Iris pigment epithelial cell (primary cell): ENCODE results near the gene EXD3.
A peak's percentile ranks its signal among the peaks of the same experiment; 100 is the strongest.
"Not testable (repeated sequence)": the region's sequence is repeated elsewhere in the genome, so short reads cannot be mapped to it uniquely, and the experiment has no call there.

Experiments used
- DNase-seq: peaks from one replicate; pipeline ENCODE4 v3.0.0-alpha.2; 2011; ENCODE audit warnings: low read depth

The EXD3 gene

DNA sequence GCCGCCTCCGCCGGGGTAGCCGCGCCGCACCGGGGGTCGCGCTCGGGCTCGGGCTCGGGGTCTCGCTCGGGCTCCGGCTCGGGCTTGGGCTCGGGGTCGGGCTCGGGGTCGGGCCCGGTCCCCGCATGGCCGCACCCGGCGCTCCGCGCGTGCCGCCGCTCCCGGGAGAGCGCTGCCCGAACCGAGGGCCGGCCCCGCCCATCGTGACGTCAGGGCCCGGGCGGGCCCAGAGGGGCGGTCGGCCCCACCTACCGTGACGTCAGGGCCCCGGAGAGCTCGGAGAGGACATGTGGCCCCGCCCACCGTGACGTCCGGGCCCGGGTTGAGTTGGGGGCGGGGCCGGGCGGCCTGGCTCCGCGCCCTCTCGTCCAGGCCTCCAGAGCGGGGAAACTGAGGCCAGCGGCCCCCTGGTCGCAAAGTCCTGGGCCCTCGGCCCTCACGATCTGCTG, 36.2 kb upstream of the EXD3 start, which contains the start of gene NSMF:
TSS of gene NSMF (minus strand) at position 183 of the 449 bp plus-strand sequence. CDS start 232 bp downstream, outside the sequence.
- peak; percentile 83 for DNase-seq

DNA sequence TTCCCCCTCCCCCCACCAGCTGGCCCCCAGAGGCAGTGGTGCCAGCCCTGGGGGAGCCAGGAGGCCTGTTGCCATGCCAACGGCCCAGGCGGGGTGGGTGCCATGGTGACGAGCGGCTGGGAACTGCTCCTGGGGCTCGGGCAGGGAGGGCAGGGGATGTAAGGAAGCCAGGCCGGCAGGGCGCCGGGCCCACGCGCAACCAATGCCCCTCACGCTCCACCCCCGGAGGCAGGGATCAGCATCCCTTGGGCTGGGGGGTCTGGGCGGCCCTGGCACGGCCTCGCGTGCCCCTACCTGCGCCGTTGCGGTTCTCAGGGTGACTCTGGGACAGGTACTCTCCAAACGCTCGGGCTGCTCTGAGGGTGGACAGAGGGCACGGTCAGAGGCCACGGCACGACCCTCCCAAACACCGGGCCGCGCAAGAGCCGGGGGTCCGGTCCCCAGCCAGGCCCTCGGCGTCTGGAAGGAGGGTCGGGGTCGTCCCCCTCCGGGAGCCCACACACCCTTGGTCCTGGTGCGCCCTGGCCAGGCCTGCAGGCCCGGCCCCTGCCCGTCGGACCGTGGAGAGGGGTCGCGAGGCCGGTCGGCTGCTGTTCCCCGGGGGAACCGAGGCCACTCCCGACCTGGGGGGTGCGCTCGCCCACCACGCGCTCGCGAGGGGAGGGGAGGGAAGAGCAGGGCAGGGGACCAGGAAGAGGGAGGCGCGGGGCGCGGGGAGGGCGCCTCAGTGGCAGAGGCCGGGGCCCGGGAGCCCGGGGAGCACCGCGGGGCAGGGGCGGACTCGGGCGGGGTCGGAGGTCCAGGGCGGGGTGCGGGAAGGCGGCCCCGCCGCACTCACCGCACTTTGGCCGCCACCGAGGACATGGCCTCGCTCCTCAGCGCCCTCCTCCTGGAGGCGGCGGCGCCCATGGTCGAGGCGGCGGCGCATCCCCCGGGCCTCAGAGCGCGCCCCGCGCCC, 35.5 kb upstream of the EXD3 start:
- no peak for DNase-seq

DNA sequence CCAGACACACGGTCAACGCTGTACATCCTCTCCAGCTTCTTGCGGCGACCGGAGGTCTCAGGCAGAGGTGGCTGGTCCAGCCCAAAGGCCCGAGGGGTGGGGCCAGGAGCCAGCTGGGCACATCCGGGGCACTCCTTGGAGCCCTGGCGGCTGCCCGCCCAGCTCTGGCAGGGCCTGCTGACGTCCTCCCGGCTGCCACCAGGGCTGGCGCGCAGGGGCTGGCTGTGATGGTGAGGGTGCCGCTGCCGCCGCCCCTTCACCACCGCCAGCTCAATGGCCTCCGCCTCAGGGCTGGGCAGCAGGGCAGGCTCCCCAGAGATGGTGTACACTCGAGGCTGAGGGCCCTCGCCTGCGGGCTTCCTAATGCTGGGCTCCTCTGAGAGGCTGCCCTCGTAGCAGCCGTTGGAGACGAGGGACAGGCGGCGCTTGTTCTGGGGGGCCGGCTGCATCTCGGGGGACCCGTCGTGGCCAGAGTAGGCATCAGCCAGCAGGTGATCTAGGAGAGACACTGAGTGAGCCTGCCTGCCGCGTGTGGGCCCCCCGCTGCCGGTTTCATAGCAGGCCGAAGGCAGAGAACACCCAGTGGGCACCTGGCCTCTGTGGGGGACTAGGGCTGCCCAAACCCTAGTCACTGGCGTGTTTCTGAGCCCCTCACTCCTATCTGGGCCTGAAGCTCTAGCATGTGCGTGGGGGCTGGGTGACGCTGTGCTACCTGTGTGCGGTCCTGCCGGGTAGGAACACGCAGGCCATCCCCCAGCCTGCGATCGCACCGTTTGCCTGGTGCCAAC, 34.6 kb upstream of the EXD3 start:
- DNase-seq: no peak

DNA sequence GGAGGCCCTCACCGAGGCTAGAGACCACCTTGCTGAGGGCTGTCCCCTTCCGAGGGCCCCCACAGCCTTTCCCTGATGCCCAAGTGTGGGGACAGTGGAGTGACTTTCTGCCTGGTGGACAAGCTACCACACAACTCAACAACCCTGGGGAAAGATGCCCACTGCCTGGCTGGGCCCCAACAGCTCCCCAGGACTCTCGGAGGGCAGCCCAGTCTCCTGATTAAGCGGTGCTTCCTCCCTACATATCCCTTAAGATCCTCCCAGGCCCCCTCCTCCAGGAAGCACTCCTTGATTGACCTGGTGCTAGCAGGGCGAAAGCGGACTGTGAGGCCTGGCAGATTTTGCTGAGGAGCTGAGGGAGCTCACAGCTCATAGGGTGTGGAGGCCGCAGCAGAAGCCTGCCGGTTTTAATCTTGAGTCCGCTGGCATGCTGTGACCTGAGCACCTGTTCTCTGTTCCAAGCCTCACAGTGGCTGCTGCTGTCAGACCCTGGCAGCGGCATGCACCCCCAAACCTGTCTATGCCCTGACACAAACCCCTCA, 34.0 kb upstream of the EXD3 start:
- no peak for DNase-seq

DNA sequence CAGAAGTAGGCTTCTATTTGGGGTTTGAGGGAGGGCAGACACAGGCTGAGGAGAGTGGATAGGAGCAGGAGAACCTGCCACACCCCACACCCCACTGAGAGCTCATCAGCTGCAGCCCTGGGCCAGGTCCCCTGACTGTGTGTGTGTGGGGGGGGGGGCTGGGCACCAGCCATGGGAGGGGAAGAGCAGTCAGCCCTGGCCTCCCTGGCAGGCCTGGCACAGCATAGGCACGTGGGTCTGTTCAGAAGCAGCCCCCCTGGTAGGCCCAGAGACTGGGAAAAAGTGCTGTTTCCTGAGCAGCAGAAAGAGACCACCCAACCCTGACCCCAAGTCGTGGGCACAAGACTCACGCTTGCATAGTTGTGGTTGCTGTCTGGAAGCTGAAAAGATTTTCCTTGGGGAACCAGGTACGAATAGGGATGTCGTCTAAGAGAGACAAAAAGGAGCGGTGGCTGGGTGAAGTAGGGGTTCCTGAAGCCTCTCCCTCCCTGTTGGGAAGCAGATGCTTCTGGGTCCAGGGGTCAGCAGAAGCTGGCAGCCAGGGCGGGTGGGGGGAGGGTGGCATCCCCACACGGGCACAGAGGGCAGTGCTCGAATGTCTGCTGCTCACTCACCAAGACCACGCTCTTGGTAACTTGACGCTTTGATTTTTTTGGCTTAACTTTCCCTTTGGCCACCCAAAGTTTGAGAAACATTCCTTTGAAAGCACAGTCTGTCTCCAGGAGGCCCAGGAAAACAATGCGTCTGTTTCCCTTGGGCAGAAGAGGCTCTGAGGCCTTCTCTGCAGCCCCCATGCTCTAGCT, 33.3 kb upstream of the EXD3 start:
- DNase-seq: peak; percentile 70

DNA sequence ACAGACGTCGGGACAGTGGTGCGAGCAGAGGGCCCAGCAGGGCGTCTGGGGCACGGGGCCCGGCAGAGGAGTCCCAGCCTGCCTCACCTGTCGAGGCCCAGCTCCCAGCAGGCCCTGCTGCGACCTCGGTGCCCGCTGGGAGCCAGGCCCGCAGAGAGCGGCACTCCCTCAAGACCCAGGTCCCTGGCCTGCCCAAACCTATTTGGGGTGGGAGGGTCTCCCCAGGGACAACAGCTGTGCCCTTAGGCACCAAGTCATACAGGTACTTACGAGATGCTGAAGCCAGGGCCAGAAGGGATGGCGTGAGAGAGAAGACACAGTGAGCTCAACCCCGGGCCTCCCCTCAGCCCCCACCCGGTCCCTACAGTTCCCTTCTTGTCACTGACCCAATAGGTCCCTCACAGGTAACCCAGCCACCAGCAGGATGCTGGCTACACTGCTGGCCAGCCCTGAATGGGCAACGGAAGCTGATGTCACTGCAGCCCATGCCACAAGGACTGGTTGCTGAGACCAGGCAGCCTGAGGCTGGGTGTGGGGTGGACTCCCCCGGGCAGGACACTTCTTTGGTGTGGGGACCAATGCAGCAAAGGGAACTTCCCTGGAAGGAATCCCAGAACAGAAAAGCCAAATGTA, 32.5 kb upstream of the EXD3 start:
- DNase-seq: no peak

DNA sequence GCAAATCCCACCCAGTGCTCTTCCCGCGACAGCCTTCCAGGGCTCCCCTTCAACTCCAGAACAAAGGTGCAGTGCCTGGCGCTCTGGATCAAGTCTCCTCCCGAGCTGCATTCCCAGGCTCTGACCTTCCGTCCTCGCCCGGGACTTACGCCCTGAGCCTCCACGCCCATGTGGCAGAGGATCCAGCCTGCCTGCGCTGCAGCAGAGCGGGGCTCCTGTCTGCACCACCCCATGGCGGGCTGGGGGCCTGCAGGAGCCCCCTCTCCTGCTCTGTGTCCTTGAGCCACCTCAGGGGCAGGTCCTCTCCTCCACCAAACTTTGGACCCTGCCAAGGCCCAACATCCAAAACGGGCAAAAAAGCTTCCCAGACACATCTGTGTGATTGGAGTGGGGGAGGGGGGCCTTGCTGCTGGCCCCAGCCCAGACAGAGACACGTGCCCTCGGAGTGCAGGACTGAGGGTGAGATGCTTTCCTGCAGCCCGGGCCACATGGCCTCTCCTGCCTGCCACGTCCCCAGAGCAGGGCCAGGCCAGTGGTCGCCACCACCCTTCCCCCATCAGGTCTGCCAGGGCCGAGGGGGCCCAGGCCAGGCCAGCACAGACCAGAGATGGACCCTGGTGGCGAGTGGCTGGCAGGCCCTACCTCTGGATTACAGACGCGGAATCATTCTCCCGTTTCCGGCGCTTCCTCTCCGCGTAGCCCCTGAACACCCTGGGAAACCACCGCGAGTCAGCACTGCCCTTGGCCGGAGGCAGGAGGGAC, 31.8 kb upstream of the EXD3 start:
- DNase-seq: peak; percentile 27

DNA sequence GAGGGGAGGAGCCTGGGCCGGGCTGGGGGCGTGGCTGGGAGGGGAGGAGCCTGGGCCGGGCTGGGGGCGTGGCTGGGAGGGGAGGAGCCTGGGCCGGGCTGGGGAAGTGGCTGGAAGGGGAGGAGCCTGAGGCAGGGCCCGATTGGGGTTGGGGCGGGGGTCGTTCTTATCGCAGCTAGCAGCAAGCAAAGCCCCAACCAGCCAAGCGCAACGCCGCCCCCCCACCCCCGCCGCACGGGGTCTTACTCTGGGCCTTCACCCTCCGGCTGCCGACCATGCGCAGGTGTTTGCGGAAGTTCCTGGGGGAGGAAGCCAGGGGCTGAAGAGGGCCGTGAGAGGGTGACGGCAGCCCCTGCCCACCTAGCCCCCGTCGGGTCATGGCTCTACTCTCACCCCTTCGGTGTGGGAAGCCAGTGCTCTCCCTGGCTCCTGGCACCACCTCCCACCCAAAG, 31.2 kb upstream of the EXD3 start:
- DNase-seq: no peak

DNA sequence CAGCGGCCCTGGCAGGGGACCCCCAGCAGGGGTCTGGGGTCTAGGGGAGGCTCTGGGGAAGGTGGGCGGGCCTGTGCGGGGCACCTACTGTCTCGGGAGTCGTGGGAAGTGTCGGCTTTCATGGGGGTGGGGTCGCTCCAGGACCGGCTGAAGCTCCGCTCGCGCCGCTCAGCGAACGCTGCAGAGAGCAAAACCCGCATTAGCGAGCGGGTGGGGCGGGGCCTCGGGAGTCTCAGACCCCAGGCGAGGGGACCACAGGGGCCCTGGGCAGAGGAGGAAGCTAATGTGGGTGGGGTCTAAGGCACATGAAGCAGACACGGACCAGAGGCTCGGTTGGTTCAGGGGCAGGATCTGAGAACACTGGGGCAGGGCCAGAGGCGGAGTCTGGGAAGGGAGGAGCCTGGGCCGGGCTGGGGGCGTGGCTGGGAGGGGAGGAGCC, 30.7 kb upstream of the EXD3 start:
- peak; percentile 73 for DNase-seq

DNA sequence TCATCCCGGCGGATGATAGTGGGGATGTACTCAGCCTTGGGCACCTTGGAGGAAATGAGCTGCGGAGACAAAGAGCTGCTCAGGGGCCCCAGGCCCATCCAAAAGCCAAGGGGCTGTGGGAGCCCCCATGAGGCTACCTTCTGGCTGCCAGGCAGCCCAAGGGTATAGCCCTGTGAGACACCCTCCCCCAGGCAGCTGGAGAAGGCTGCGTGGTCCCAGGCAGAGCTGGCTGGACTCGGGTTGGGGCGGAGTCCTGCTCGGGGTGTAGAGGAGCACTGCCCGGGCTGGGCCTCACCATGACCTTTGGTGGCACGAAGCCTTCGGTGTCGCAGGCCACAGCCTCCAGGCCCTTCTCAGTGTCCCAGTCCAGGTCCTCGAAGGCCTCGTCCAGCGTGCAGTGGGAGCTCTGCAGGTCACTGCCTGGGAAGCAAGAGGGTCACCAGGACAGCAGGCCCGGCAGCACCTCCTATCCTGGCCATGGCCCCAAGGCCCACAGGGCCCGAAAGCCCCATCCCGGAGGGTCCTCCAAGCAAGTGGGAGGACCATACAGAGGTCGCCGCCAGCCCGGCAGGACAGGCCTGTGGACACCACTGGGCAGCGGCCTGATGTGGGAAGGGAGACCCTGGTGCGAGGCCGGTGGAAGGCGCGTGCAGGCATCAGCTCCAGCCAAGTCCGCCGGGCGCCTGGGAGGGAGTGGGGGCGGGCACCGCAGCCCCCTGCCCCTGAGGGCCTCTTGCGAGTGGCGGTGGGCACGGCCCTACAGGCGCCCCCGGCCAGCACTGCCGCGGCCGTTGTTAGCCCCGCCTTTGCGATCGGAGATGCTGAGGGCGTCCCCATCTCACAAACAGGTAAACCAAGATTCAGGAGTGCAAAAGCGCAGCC, 30.0 kb upstream of the EXD3 start:
- DNase-seq: no peak

DNA sequence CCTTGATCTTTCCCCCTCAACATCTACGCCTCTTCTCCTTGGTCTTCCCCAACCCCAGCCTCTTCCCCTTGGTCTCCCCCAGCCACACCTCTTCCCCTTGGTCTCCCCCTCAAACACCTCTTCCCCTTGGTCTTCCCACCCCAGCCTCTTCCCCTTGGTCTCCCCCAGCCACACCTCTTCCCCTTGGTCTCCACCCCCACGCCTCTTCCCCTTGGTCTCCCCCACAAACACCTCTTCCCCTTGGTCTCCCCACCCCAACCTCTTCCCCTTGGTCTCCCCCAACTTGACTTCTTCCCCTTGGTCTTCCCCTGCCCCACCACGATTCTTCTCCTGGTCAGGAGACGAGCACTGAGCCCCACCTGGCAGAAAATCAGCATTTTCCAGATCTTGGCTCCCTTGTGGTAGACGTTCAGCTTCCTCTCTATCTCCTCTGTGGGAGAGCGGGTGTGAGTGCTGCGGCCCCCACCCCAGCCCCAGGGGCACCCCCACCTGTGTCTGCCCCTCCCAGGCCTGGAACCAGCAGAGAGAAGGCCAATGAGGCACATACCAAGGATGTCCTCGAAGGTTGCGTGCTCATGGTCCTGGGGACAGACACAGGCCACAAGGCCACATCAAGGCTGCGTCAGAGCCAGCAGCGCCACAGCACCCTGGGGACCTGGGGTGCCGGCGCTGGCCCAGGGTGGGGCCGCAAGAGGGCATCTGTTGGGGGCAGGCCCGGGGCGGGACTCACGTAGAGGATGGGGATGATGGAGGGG, 29.2 kb upstream of the EXD3 start:
- DNase-seq: no peak

DNA sequence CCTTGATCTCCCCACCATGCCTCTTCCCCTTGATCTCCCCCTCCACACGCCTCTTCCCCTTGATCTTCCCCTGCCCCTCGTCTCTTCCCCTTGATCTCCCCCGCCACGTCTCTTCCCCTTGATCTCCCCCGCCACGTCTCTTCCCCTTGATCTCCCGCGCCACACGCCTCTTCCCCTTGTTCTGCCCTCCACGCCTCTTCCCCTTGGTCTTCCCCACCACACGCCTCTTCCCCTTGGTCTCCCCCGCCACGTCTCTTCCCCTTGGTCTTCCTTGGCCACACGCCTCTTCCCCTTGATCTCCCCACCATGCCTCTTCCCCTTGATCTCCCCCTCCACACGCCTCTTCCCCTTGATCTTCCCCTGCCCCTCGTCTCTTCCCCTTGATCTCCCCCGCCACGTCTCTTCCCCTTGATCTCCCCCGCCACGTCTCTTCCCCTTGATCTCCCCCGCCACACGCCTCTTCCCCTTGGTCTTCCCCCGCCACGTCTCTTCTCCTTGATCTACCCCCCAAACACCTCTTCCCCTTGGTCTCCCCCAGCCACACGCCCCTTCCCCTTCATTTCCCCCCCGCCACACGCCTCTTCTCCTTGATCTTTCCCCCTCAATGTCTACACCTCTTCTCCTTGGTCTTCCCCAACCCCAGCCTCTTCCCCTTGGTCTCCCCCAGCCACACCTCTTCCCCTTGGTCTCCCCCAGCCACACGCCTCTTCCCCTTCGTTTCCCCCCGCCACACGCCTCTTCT, 28.5 kb upstream of the EXD3 start:
- DNase-seq: not testable (repeated sequence)

DNA sequence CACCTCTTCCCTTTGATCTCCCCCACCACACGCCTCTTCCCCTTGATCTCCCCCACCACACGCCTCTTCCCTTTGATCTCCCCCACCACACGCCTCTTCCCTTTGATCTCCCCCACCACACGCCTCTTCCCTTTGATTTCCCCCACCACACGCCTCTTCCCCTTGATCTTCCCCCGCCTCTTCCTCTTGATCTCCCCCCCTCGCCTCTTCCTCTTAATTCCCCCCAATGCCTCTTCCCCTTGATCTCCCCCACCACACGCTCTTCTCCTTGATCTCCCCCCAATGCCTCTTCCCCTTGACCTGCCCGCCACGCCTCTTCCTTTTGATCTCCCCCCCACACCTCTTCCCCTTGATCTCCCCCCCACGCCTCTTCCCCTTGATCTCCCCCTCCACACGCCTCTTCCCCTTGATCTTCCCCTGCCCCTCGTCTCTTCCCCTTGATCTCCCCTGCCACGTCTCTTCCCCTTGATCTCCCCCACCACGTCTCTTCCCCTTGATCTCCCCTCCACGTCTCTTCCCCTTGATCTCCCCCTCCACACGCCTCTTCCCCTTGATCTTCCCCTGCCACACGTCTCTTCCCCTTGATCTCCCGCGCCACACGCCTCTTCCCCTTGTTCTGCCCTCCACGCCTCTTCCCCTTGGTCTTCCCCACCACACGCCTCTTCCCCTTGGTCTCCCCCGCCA, 27.7 kb upstream of the EXD3 start:
- not testable (repeated sequence) for DNase-seq

DNA sequence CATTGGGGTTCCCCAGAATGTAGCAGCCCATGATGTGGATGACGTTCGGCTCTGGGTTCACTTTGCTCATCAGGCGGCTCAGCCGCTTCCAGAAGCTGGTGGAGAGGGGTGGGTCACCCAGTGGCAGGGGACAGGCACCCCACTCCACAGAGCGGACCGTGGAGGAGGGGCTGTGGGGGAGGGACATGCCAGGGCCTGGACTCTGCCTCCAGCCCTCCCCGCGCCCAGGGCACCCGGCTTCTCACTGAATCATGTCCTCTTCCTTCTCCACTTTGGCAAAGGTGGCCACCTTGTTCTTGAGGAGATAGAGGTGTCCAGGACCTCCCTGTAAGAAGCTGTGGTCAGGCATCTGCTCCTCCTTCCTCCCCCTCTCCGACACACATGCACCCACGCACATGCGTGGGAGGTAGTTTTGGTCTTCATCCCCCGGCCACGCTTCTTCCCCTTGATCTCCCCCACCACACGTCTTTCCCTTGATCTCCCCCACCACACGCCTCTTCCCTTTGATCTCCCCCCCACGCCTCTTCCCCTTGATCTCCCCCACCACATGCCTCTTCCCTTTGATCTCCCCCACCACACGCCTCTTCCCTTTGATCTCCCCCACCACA, 27.1 kb upstream of the EXD3 start:
- no peak for DNase-seq

DNA sequence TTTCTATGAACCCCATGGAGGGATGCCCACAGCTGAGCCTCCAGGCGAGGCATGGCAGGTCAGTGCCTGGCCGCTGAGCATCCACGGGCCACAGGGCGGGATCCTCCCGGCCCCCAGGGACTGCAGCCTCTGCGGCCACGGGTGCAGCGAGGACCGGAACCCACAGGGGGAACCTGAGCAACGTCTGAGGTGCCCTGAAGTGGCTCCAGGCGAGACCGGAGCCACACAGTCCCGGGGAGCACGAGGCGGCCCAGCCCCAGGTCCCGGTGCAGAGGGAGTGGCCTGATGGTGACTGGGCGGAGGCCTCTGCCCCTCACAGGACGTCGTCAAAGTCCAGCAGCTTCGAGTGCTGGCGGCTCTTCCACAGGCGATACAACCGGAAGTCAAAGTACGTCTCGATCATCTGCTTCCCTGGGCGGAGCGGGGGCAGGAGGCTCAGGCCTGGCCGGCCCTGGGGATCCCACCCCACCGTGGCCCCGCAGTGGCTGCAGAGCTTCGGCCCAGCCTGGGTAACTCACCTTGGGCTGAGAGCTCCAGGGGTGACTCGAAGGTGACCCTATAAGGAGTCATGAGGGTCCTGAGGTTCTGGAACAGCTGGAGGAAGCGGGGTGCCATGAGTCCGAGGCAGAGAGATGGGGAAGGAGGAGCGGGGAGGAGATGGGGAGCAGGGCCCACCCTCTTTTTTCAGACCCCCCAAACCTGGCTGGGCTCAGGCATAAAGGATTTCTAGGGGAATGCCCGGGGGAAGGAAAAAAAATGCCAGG, 26.3 kb upstream of the EXD3 start:
- DNase-seq: no peak

DNA sequence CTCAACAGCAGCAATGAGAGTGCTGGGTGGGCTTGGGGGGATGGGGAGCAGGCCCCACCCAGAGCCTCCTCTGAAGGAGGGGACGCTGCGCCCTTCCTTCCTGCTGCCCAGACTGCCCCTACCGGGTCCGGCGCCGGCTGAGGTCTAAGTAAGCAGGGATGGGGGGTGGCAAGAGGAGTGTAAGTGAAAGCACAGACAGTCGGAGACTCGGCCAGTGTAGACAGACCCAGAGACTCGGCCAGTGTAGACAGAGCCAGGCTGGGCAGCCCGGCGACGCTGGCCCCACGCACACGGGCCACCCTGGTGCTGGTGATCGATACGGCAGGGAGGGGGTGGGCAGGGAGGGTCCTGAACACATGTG, 25.6 kb upstream of the EXD3 start:
- DNase-seq: no peak
